HUDEP-2 (cell line): ENCODE measurements around the gene OSR1.

Source experiments
- DNase-seq, 76 experiments: peaks; one replicate each; lab custom pipeline; 2025; ENCODE audit not compliant: unreplicated experiment in 76 of 76; lab: John Stamatoyannopoulos, UW

Gene OSR1

DNA sequence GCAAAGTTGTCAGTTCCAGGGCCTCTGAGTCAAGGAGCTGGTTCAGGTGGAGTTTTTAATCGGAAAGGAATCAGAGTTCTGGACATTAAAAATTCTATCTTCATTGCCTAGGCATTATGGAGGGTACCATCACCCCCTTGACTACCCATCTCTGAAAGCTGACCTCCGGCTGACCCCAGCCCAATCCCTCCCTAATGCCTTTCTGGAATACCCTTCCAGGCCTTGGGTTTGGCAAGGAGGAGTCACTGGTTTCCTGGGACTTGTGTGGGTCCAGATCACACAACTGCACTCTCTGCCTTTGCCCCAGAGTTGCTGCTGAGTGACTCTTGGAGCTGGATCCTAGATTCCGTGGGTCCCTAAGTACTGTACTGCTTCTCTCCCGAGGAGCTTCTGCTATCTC is 1.0 kb upstream of the OSR1 start:
- DNase-seq, result no peak

DNA sequence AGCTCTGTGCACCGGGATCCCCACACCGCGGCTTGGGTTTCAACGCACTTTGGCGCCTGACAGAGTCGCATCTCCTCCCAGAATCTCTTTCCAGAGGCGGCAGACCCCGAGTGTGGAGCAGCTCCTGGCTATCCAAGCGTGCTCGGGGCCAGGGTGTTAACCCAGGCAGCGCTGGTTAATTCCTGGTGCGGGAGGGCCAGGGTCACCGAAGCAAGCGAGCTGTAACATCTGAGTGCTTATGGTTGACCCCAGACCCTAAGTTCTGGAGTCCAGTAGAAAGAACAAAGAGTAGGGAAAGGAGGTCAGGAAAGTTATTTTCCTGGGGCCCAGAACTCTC is 566 bp upstream of the OSR1 start:
- DNase-seq, result no peak

DNA sequence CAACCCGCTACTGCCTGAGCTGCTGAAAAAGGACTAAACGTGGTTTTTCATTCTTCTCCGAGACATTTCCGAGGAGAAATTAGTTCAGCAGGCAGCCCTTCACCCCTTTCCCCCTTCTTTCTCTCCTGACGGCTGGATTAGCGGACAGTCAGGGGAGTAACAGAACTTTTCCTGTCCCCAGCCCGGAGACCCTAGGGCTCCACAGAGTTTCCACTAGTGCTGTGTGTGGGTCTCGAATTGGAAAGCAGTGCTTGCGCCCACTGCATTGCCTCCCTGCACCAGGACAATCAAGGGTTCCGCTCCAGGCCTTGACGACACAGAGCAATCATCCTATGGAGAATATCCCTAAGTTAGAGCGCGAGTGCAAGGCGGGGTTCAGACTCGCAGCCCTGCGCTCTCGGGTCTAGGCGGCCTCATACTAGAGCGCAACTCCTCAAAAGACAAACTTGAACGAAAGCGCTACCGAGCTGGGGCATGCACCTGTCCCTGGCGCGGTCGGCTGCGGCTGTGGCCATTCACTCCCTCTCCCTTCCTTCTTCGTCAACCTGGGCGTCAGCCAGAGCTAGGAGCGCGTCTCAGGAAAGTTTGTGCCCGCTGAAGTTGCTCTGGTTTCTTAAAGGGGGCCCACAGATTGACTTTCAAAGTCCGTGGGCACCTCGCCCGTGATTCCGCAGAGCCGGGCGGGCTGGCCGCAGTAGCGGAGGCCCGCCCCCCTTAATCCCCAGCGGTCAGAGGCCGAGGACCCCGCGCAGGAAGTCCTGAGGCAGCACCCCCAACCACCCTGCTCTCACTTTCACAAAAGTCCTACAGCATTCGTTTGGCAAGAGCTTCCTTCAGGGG is 801 bp downstream of the OSR1 start:
- no peak for DNase-seq

DNA sequence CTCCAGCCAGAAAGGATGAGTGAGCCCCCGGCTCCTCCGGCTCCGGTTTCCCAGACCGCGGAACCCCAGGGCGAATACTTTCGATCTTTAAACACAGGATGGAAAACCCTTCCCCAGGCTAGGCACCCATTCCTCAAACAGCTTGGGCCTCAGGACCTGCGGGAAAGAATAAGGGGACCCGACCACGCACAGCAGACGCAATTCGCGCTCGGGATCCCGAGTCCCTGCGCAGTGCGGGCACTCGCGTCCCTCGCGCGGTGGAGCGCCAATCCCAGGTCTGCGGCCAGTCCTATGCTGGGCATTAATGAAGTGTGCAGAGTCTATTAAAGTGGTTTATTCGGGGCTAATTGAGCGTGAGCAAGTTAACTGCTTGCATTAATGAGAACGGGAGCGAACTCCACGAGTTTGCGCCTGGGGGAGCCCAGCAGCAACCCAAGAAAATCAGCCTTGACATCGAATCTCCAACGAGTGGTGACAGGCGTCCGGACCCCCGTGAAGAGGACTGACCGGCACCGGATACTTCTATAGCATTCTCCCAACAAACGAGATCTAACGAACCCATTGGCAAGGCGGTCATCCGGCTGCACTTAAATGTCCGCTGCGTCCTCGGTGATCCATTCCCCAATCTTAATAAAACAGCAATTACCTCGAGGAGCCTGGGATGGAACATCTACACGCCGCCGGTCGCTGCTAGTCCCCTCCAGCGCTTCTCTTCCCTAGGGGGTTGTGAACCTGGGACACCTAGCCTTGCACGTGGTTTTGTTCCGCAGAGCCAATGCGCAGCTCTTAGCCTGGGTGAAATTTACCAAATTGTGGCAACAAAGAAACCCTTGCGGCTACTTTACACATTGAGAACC is 1.6 kb downstream of the OSR1 start:
- no peak for DNase-seq

DNA sequence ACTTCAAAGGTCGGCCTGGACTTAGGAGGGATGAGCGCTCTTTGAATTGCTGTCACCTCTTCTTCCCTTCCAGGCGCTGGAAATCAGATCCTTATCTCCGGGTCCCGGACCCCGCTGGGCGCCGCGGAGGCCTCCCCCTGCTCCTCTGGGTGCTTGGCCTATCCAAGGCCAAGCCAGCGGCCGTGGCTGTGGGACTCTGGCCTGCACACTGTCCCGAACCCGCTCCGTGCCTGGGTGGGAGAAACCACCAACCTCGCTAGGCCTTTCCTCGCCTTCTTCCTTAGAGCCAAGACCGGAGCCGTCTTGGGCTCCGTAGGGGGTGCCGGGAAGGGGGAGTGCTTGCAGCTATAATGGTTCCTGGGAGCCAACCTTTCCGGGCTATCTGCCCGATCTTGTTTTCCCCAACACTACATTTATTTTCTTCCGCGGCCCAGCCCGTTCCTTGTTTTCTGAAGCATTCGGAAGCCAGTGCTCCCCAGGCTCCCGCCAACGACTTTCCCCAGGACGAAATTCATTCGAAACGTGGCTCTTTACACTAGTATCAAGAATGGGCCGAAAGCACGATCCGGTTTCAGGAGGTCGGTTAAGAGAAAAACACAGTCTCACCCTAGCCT is 2.4 kb downstream of the OSR1 start:
- DNase-seq, result no peak

DNA sequence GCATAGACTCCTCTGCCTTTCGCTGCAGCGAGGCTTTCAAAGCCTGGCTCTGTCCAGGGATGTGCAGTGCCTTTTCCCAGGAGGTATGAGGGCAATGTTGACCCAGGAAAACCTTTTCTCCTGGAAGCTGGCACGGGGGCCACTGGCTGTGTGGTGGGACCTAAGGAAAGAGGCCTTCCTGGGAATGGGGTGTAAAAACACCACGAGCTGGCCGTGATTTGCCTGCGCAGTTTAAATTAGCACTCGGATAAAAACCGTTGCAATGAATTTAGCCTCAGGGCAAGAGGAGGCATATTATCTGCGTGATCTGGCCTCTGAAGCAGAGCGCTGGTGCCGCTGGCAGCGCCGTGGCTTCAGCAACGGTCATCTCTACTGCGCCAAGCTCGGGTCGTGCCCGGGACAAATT is 3.0 kb downstream of the OSR1 start:
- peak in 1 of 76 experiments; percentile 11 for DNase-seq

DNA sequence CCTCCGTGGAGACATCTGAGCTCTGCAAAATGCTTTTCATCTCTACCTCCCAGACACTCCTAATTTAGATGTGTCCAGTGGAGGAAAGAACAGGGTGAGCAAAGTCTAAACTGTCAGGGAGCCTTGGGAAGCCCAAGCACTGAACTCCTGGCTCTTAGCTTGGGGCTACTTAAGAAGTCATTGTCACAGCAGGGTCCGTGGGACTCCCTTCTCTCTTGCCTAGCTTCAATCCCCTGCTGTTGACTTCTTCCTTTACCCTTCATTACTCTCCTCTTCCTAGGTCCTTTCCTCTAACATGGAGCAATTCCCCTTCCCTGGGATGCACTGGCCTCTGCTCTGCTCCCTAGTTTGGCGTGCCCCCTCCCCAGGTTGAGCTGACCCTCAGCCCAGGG is 3.4 kb downstream of the OSR1 start:
- no peak for DNase-seq

DNA sequence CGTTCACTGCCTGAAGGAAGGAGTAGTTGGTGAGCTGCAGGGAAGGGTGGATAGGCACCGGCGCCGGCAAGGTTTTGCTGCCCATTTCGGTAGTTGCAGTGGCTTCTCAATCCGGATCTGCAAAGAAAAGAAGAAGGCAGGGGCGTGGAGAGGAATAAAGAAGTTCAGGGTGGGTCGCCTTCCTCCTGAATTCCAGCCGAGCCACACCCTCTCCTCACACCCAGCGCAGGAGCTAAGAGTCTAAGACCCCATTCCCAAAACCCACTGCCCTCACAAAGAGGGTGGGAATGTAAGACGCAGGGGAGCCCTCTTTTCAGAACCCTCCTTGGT is 4.7 kb downstream of the OSR1 start:
- DNase-seq, result no peak

DNA sequence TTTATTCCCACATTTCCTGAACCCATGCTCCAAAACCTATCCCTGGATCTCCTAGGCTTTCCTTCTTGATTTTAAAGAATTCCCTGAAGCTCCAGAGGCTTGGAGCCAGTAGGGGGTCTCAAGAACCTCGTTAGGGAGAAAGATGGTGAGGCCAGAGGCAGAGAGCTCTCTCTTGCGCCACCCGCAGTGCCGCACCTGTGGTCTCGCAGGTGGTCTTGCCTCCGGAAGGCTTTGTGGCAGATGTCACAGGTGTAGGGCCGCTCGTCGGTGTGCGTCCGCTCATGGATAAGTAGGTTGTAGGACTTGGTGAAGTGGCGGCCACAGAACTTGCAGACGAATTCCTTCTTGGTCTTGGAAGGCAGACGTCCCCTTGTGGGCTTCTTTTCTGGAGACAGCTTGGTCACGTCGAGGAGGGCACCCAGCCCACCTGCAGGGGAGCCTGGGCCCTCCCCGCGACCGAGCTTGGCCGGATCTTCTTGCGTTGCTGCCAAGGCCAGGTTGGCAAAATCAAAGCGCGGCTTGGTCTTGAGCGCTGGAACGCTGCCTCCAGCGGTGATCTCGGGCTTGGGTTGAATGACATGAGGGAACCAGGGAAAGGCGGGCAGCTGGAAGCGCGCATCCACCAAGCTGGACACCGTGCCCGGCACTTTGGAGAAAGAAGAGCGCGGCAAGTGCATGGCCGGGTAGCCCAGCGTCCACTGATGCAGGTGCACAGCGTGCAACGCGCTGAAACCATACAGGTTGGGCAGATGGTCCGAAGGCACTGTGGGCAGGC is 5.3 kb downstream of the OSR1 start:
- no peak for DNase-seq

- no peak for DNase-seq
Measured at GRCh38 chr2:19351899-19352697, 6.3 kb downstream of the OSR1 start.

GRCh38 chr2:19351499-19351898 is 6.9 kb downstream of the OSR1 start:
- no peak for DNase-seq

- no peak for DNase-seq
Measured at GRCh38 chr2:19350678-19351401, 7.6 kb downstream of the OSR1 start.

DNA sequence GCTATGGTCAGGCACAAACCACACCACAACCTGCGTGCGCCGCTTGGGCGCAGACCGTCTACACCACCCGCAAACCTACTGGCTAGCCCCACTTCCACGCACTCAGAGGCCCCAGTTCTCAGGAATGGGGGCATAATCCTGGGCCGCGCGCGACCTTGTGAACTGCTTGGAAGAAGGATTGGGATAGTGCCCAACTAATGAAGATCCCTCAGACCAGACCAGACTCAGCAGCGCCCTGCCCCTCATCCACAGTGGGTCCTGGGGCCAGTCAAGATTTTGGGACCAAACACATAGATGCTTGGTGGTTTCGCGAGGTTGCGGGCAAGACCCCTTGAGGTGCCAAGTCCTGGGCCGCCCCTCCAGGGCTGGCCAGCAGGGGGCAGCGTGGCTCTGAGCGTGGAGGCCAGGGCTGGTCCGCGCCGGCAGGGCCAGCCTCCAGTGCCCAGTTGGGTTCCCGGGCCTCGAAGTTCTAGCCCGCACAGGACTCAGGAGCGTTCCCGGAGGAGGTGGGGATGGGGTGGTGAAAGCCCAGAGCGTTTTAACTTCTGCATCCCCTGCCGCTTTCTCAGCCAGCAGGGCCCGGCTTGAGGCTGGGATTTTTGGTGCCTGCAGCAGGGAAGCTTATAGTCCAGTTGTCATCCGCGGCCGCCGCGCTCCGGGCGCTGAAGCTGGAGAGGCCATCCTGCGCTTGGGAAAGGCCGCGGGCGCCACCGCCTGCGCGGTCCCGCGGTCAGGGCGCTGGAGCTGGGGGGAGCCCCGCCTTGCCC is 8.3 kb downstream of the OSR1 start:
- DNase-seq, result peak in 35 of 76 experiments; percentile 0 to 49 (median 21)

- no peak for DNase-seq
Measured at GRCh38 chr2:19348692-19349091, 9.7 kb downstream of the OSR1 start.

DNA sequence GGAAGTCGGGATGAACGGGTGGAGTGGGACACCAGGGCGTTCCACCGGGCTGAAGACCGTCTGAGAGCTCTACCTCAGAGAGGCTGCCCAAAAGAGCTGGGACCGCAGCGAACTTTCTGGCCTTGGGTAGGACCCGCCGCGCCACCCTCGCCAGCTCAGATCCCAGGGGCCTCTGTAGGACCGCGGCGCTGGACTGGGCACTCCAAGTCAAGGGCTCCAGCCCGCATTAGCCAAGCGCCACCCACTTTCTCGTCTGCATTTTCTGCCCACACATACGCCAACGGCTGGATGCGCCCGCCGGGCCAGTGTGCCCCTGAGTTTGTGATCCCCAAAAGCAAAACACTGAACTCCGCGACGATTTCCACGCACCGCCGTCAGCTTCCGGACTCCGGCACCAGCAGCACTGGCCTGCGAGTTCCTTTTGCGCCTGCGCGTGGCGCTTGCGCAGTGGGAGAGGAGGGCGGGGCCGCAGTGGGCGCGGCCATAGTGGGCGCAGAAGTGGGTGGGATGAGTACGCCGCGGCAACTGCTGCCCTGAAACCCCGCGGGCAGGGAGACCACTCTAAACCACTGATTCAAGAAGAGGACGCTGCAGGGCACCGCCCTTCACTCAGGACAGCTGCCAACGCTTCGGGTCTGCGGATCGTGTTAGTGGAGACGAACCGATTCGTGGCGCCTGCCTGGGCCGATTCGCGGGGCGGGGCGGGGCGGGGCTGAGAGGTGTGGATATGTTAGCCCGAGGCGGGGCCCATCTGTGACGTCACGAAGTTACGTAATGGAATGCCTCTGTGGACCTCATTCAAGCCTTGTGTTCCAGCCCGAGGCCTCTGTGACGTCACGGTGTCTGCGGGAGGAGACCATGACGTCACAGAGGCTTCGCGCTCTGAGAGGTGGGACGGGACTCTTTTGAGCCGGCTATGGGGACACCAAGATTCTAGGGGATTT is 10.5 kb downstream of the OSR1 start:
- peak; percentile 41 to 96 (median 88) for DNase-seq

DNA sequence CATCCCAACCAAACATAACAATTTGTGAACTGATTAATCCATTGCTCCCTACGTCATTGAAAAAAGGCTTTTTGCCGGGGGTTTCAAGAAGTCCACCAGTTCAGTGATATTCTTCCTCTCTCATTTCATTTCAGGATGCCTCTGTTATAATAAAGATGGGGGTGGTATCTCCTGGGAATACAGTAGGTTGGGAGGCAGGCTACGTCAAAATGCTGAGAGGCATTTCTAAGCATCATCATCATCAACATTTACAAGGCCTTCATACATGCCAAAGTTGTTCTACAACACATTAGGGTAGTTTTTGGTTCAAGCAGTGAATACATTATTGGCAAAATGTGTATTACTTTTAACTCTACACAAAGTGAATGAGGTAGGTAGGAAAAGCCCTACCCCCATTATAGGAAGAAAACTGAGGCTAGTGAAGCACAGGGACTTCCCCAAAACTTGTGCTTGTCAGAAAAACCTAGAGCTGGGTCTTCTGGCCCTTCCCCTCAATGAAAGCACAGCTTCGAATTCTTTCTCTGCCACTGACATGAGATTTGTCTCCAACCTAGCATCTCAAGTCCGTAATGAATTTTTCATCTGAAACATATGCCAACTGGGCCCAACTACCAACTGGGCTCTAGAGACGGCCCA is 11.3 kb downstream of the OSR1 start:
- DNase-seq, result no peak

GRCh38 chr2:19337742-19338141 is 20.7 kb downstream of the OSR1 start:
- no peak for DNase-seq
